ENCODE measurements around the gene ITGBL1.

Gene ITGBL1

DNA sequence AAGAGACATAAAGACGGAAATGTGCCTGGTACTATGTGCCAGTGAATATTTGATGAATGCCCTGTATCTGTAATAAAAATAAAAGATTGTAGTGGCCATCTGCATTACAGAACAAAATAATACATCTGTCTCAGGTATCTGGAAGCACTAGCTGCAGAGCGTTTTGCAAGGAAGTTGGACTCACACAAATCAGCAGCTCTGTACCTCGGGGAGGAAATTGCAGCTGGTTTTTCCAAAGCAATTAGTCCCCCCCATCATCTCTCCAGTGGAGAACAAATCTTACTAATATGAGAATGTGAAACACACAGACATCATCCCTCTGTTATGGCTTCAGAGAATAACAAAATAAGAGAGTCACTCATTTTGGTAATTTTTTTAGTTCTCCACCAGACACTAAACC lies 245.3 kb downstream of the ITGBL1 start:
- DNase-seq (ENCODE audit: low read depth in 3 of 3) = no peak

DNA sequence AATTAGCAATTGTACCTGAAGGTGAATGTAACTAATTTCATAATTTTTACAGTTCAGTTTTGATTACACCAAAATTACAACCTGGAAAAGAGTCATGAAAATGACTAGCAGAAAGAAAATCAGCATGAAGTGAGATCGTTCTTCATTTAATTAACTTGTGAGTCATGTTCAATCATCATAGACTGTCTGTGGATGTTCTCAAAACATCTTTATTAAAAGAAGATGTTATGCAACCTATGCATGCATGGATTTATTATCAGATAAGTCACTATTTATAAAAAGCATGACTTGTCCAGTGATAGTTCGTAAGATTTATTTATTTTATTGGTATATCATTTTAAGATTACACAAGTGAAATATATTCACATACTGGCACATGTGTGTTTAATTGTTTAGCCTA lies 245.9 kb downstream of the ITGBL1 start:
- DNase-seq (ENCODE audit: low read depth in 3 of 3) = no peak

DNA sequence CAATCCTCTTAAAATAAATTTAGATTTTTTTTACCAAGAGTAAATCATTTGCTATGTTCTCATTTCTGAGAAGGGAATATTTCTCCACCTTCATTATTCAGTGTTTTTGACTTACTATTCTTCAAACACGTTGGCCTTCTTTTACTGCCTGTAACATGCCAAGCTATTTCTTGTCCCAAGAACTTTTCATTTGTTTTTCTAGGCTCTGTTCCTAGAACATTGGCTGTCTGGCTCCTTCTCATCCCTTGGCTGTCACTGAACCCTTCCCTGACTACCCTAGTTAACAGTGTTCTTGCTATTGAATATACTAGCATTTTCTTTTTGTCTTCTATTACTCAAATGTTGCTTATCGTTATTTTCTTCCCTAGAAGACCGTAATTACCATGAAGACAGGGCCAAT lies 248.1 kb downstream of the ITGBL1 start:
- no peak for DNase-seq (ENCODE audit: low read depth in 3 of 3)

DNA sequence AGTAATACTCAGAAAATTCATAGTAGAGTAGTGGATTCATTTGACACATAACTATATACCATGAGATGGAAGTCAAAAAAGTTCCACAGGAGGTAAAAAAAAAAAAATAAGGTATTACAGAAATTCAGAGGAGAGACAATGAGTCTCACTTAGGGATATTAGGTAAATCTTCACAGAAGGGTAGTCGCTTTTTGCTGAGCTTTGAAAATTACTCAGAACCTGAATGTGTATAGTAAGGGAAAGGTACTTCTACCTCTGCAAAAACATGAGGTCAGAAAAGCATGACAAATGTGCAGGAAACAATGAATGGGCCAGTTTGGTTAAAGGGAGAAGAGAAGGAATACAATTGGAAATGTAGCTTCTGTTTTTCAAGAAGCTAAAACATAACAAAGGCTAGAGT lies 250.6 kb downstream of the ITGBL1 start:
- DNase-seq (ENCODE audit: low read depth in 3 of 3) = no peak

DNA sequence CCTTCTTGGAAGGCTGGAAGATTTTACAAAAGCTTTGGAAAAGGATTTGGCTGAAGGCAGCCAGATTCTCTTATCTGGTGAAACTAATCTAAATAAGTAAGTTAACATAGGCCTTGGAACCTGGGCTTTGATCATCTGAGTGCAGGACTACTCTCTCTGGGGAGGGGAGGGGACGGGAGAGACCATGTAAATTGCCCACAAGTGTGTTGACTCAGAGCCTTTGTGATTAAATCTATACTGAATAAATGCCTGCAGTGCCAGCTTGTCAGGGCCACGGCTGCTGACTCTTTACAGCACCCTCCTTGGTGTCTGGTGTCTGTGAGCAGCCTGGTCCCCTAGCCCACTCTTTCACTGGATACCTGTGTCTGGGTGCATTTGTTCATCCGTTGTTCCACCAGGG lies 251.4 kb downstream of the ITGBL1 start:
- no peak for DNase-seq (ENCODE audit: low read depth in 3 of 3)

DNA sequence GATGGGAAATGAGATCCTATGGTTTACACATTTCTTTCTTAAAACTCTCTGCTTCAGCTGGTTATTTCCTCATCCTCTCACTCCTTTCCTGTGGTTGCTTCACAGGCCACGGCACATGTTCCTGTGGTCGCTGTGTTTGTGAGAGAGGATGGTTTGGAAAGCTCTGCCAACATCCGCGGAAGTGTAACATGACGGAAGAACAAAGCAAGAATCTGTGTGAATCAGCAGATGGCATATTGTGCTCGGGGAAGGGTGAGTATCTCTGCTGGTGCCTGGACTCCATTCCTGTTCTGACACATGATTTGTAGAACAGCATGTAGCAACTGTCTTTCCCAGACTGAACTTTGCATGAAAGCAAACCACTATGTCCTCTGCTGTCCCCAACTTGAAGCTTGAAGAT lies 254.2 kb downstream of the ITGBL1 start:
- no peak for DNase-seq (ENCODE audit: low read depth in 3 of 3)

DNA sequence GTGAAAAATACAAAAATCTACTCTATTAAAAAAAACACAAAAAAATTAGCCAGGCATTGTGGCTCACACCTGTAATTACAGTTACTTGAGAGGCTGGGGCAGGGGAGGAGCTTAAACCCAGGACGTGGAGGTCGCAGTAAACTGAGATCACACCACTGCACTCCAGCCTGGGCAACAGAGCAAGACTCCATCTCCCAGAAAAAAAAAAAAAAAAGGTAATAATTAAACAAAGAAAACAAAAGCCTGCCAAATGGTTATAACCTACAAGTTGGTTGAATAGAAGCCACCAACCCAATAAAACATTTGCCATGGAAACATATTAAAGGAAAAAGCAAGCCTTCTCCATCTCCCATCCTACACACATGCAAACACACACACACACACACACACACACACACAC lies 255.2 kb downstream of the ITGBL1 start:
- DNase-seq (ENCODE audit: low read depth in 3 of 3) = no peak

DNA sequence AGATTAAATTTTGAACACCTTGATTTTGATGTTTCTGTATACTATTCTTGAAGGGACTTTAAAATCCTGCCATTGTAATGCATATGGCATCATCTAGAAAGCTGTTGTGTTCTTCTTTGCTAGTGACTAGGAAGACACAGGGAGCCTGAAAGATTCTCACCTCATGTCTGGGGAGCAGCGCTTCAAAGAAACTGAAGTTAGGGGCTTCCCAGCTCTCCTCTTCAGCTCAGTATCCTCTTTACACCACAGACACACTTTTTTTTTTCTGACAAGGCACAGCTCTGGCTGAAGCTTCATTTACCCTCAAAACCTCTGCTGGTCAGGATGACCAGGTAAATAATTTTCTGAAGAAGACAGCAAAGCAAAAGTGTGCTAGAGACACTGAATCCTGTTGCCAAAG lies 255.6 kb downstream of the ITGBL1 start:
- DNase-seq (ENCODE audit: low read depth in 3 of 3) = no peak

DNA sequence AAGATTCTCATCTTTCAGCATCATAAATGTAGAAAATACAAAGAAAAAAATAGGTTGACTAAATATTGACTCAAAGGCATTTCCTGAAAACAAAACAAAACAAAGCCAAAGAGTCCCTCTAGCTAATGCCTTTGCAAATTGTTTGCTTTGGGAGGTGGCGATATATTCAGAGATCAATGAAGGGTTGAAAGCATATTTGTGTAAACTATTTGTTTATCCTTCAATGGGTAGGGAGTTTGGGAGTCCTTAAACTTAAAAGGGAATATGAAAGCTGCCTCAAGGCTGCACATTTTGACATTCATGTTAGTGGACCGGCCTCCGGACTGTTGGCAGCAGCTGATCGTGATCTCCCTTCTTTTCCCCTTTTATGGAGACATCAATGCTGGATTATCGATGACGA lies 257.5 kb downstream of the ITGBL1 start:
- no peak for DNase-seq (ENCODE audit: low read depth in 3 of 3)

DNA sequence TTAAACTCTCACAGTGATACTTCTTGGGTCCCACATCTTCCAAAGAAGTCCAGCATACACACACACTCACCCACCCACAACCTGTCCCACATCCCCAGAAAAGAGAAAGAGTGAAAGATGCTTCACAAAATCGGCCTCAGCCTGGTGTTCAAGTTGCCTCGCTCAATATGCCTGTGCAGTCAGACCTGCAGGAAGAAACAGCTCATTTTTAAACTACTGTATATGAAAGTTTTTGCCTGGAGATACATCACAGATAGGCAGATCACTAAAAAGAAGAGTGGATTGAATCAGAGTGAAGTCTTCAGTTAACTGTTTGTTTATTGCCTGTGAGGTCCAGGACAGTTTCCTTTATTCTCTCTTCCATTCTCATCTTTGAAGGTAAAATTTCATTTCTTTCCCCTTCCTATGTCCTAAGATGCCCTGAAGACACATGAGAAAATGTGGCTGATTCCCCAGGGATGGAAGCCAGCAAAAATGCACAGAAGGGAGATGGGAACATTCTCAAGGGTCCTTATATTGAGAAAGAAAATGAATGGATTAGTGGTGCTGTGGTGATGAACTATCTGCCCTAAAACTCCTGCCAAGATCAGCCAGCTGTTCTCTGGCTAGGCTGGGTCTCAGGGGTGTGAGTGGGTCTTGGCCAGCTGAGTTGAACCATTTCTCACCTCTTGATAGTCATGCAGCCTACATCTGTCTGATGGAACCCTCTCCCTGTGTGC lies 259.0 kb downstream of the ITGBL1 start:
- no peak for DNase-seq (ENCODE audit: low read depth in 3 of 3)

DNA sequence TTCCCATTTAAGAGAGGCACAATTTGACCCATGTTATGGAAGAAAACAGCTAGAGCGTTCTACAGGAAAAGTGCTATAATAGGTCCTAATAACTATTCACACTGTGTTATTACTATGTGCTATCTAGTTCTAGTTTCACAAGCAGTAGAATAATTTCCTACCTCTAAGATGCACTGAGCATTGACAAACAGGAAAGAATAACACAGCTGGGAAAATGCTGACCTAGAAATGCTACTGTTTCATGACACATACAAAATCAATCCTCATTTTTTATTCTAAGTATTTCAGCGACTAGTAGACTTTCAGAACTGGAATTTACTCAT lies 259.5 kb downstream of the ITGBL1 start:
- DNase-seq (ENCODE audit: low read depth in 3 of 3) = no peak

DNA sequence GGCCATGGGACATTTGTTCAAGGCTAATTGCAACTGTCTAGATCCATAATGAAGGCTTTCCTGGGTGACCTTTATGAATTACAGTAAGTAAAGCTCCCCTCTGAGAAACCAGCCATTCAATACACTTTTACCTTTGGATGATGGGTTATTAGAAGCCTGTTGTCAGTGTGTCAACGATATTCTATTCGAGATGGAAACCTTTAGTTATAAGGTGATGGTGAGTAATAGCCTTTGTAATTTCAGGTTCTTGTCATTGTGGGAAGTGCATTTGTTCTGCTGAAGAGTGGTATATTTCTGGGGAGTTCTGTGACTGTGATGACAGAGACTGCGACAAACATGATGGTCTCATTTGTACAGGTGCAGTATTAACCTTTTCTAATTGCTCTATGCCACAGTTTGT lies 261.7 kb downstream of the ITGBL1 start:
- DNase-seq (ENCODE audit: low read depth in 3 of 3) = no peak

DNA sequence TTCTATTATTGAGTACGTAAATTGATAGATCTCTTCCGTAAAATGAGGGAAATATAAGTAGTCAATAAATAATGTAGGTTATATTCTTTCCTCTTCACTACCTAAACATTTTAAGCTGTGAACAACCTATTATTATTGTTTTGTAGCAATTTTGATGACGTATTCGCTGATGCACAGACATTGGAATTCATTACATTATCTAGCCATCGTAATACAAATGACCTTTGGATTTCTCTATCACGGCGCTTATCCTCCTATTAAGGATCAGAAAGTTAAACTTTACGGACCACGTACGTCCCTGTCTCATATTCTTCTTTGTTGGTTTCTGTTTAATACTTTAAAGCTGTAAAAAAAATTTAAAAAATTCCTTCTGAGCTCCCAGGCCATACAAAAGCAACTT lies 264.9 kb downstream of the ITGBL1 start:
- DNase-seq (ENCODE audit: low read depth in 3 of 3) = no peak

DNA sequence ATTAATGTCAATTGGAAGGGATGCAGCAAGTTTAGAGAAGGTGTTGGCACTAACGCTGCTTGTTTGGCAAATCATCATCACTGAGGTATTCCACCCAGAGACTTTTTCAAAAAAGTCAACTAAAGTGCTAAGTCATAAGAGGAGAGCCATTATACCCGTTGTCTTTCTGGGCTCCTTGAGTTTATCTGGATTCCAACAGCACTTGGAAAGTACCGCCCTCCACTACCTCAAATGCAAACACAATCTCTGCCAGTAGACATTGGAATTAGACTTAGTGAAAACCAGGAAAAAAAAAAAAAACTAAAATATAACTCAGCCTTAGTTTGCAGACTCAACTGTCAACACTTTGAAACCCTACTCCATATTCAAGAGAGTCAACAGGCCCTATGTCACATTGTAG lies 266.0 kb downstream of the ITGBL1 start:
- no peak for DNase-seq (ENCODE audit: low read depth in 3 of 3)

DNA sequence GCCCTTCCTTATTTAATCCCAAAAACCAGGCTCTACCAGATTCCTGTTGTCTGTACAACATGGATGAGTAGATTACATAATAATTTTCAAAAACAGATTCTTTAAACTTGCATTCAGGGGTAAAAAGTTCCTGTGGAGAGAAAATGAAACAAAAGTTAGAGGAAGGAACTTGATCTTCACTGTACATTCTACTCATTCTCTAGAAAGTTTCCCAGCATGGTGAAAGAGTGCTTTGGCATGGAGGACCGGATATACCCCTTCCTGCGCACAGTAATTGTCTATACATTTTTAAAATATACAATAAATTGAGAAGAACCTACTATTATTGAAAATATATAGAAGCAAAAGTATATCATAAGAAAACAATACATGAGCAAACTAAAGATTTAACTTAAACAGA lies 274.2 kb downstream of the ITGBL1 start:
- DNase-seq (ENCODE audit: low read depth in 3 of 3) = no peak

DNA sequence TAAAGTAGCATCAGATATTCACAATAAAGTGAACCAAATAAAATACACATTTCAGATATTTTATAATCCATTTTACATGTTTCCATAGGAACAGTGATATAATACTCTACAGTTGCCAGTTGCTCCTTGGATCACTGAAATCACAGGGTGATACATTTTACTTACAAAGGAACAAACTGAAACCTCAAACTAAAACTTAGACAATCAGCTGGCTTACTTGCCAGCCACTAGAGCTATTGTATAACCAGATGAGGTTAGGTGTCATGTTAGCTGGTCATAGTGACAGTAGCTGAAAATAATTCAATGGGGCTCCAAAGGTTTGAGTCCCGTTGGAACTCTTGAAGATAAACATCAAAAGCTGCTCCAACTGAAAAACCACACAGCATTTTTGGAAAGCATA lies 274.6 kb downstream of the ITGBL1 start:
- DNase-seq (ENCODE audit: low read depth in 3 of 3) = no peak

DNA sequence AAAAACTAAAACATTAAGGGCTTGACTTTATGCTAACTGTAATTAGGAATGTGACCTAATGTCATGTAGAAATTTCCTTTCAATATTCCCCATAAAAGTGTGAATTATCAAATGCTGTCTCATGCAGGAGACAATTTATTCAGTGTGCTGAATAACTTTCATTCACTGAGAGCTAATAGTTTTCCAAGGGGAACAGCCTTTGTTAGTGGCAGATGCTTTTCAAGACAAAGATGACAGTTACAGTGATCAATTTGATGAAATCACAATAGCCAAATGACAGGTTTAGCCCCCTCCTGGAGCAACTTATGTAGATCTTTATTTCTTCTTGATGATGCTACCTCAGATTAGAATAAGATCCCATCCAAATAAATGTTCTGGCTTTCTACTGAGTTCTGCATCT lies 275.5 kb downstream of the ITGBL1 start:
- DNase-seq (ENCODE audit: low read depth in 3 of 3) = no peak

DNA sequence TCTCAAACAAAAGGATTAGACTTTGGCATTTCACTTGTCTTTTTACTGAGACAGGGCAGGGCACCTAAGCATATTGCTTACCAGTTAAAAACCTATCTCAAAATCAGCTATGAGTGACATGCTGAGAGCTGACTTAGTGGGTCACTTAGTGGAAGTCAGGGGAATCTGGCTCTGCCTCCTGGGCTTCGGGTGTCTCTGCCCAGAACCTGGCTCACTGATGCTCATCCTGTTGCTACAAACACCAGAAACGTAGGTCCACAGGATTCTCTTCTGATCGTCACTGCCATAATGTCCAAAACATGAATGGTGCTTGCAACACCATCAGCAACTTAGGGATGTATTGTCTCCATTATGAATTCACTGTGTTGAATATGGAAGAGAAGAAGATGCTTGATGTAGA lies 276.1 kb downstream of the ITGBL1 start:
- no peak for DNase-seq (ENCODE audit: low read depth in 3 of 3)

DNA sequence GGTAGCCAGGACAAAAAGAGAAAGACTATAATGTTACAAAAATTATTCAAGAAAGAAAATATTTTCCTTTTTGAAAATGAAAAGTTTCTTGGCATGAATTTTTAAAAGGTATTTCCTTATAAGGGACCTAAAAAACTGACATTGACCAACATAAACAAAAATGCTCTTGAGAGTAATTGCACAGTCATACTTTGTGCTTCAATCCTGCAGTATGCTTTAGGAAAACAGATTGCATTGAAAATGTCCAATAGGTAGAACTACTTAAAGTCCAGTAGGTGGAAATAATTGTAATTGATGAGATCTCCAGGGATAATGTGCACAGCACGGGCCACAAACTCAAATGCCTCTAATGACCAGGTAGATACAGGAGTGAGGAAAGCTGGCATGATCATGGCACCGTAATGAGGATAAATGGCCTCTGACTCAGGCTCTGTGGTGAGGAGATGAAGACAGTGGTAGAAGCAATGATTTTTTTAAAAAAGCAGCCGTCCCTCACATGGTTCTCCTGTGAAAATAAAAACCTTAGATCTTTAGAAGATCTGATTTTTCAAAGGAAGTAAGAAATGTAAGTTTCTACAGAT lies 278.0 kb downstream of the ITGBL1 start:
- DNase-seq (ENCODE audit: low read depth in 3 of 3) = no peak

DNA sequence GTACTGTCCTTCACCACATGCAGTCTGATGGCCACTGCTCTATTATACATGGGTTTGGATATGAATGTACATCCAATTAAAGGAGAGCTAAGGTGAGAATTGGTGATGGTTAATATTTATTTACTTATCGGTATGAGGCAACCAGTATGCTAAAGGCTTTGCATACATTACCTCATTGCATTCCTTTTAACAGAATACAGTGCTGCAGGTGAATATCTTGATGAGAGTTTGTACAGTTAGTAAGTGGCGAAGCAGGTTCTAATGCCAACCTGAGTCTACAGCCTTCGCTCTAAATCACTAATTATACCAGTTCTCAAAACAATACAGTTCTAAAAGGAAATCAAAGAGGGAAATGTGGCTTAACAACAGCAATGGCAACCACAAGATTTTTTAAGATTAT lies 284.1 kb downstream of the ITGBL1 start:
- no peak for DNase-seq (ENCODE audit: low read depth in 3 of 3)

DNA sequence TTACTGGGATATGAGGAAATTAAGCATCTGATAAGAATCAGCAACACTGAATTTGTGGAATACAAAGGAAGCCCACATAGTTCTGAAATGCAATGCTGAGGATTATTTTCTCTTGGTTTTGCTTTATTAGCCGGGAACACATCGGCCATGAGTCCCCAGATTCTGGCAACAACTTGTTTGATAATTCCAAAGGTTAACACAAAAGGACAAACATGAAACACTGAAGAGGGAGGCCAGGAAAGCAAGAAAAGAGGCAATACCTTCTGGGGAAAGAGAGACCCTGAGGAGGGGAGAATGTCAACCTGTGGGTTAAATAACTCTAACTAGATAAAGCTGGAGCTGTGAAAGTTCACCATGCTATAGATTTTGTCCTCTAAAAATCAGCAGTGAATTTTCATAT lies 285.9 kb downstream of the ITGBL1 start:
- no peak for DNase-seq (ENCODE audit: low read depth in 3 of 3)

DNA sequence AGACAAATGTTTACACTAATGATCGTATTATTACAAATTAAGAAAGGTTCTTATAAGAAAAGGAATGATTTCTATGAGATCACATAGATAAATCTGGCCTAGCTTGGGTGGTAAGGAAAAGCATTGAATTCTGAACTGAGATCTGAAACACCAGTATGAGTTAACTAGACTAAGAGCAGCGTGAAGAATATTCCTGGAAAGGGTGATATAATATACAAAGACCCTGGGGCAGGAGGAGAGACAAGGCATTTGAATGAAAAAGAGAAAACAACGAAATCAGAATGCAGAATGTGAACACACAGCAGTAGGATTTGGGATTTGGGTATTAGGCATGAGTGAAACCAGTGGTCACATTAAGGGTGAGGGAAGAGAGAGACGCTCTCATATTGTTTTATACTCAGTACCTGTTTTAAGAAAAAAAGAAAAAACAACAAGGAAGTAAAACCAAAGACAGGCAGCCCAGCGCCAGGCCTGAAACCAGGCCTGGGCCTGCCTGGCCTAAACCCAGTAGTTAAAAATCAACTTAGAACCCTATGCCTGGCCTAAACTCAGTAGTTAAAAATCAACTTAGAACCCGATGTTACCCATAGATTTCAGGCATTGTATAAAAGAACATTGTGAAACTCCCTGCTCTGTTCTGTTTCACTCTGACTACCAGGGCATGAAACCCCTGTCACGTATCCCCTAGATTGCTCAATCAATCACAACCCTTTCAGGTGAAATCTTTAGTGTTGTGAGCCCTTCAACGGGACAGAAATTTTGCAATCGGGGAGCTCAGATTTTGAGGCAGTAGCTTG lies 287.1 kb downstream of the ITGBL1 start:
- no peak for DNase-seq (ENCODE audit: low read depth in 3 of 3)

DNA sequence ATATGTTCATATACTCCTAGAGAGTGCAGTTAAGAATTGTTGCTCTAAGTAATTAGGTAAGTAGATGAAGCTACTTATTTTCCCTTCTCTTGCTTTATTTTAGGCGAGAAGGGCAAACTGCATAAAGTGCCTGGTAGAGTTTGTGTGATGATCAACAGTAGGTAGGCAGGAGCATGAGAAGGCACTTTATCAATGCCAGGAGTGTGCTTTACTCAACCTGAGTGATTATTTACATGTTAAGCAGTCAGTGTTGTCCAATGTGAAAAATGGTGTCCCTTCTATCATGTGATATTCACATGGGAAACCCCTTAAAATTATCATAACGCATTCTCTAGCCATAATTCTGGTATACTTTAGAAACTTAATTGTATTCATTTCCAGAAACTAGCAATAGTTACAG lies 294.0 kb downstream of the ITGBL1 start:
- no peak for DNase-seq (ENCODE audit: low read depth in 3 of 3)
